Measurements from ENCODE around the gene CPNE9.

CPNE9 gene

GRCh38 chr3:9669277-9669676 is 34.4 kb upstream of the CPNE9 start:
- DNase-seq: no peak
- H3K9me3 ChIP-seq: no peaks in the 10 kb centered on the region
- no peak overlapping the region for H3K4me3 ChIP-seq (ENCODE audit: low read depth, low read length)
- H3K4me1 ChIP-seq: no peaks in the 10 kb centered on the region
- H3K27me3 ChIP-seq: no peaks in the 10 kb centered on the region
- no peaks in the 10 kb centered on the region; the same call in 1 of the 2 replicates for H3K36me3 ChIP-seq
- TF ChIP-seq, protein P1, sequence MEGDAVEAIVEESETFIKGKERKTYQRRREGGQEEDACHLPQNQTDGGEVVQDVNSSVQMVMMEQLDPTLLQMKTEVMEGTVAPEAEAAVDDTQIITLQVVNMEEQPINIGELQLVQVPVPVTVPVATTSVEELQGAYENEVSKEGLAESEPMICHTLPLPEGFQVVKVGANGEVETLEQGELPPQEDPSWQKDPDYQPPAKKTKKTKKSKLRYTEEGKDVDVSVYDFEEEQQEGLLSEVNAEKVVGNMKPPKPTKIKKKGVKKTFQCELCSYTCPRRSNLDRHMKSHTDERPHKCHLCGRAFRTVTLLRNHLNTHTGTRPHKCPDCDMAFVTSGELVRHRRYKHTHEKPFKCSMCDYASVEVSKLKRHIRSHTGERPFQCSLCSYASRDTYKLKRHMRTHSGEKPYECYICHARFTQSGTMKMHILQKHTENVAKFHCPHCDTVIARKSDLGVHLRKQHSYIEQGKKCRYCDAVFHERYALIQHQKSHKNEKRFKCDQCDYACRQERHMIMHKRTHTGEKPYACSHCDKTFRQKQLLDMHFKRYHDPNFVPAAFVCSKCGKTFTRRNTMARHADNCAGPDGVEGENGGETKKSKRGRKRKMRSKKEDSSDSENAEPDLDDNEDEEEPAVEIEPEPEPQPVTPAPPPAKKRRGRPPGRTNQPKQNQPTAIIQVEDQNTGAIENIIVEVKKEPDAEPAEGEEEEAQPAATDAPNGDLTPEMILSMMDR (IDR thresholded peaks at IDR 0.05; ENCODE audit: low read depth, low read length): no peak

DNA sequence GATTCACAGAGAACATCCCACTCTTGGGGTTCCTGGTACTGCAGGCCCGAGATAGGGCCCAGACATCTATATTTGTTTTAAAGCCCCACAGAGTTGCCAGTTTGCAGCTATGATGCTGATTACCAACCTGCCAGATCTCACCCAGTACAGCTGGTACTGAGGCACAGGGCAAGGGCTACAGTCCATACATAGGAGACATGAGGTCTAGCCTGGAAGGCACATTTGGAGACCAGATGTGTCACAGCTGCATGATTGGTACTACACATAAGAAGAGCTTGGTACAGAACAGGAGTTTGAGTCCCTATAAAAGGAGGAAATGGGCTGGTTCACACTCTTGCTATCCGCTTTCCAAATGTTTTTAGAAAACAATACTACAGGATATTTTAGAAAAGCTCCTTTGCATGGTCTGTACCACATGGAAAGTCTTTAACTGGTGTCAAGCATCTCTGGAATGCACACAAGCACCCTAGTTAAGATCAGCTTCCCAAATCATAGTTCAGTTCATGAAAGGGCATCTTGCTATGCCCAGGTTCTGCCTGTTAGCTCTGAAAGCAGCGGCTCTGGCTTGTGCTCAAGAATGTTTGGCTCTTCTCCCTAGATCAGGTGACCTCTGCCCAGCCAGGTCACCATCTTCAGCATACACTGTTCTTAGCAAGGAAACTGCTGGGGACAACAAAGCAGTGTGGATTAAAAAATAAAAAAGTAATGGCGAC is 33.8 kb upstream of the CPNE9 start:
- Histone ChIP-seq H3K27me3 (no peaks in the 10 kb centered on the region), H3K36me3 (no peaks in the 10 kb centered on the region; the same call in 1 of the 2 replicates), H3K4me3 (ENCODE audit: low read depth, low read length) (no peak overlapping the region), H3K4me1 (no peaks in the 10 kb centered on the region), H3K9me3 (no peaks in the 10 kb centered on the region)
- TF ChIP-seq, protein P1 (IDR thresholded peaks at IDR 0.05; ENCODE audit: low read depth, low read length): no peak
- DNase-seq: no peak

DNA sequence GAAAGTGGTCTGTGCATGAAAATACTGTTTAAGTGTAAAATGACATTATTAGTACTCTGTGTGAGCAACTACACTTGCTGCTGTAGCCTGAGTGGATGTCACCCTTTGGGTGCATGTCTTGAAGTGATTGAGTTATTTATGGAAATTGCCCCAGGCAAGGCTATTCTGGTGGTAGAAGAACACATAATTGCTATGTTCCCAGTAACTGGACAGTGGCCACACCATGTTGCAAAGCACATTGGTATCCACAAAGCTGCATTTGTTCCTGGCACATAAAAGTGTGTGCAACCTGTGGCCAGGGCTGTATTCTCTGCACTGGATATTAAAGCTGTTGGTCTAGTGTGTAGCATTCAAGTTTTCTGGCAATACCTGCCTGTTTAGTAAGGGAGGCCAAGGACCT is 30.6 kb upstream of the CPNE9 start:
- H3K27me3 ChIP-seq: no peaks in the 10 kb centered on the region
- no peaks in the 10 kb centered on the region for H3K4me1 ChIP-seq
- no peak for DNase-seq
- no peaks in the 10 kb centered on the region for H3K9me3 ChIP-seq
- H3K4me3 ChIP-seq (ENCODE audit: low read depth, low read length): no peak overlapping the region
- H3K36me3 ChIP-seq: no peaks in the 10 kb centered on the region; the same call in 1 of the 2 replicates
- TF ChIP-seq, protein P1 (IDR thresholded peaks at IDR 0.05; ENCODE audit: low read depth, low read length): no peak

- no peaks in the 10 kb centered on the region for H3K27me3 ChIP-seq
- peaks cover 3% of the 10 kb centered on the region for H3K36me3 ChIP-seq
- H3K4me1 ChIP-seq: no peaks in the 10 kb centered on the region
- TF ChIP-seq, protein P1 (IDR thresholded peaks at IDR 0.05; ENCODE audit: low read depth, low read length): no peak
- DNase-seq: no peak
- H3K4me3 ChIP-seq (ENCODE audit: low read depth, low read length): no peak overlapping the region
- no peaks in the 10 kb centered on the region for H3K9me3 ChIP-seq
These were observed 29.9 kb upstream of the CPNE9 start for GRCh38 chr3:9673752-9674151.

- no peak overlapping the region for H3K4me3 ChIP-seq (ENCODE audit: low read depth, low read length)
- H3K36me3 ChIP-seq: peaks cover 3% of the 10 kb centered on the region
- H3K27me3 ChIP-seq: no peaks in the 10 kb centered on the region
- no peaks in the 10 kb centered on the region for H3K9me3 ChIP-seq
- no peaks in the 10 kb centered on the region for H3K4me1 ChIP-seq
- TF ChIP-seq, protein P1 (IDR thresholded peaks at IDR 0.05; ENCODE audit: low read depth, low read length): no peak
- DNase-seq: no peak
These were observed 27.8 kb upstream of the CPNE9 start for GRCh38 chr3:9675736-9676290.

- peaks cover 3% of the 10 kb centered on the region; the same call in 1 of the 2 replicates for H3K36me3 ChIP-seq
- TF ChIP-seq, protein P1 (IDR thresholded peaks at IDR 0.05; ENCODE audit: low read depth, low read length): no peak
- DNase-seq: no peak
- no peaks in the 10 kb centered on the region for H3K27me3 ChIP-seq
- H3K4me1 ChIP-seq: no peaks in the 10 kb centered on the region
- no peak overlapping the region for H3K4me3 ChIP-seq (ENCODE audit: low read depth, low read length)
- no peaks in the 10 kb centered on the region for H3K9me3 ChIP-seq
These were observed 26.8 kb upstream of the CPNE9 start for GRCh38 chr3:9676785-9677184.
